ENCODE data around the gene PAK1IP1.
A peak's percentile ranks its signal among the peaks of the same experiment; 100 is the strongest.
"Not testable (repeated sequence)": the region's sequence is repeated elsewhere in the genome, so short reads cannot be mapped to it uniquely, and the experiment has no call there.

PAK1IP1 gene, protein sequence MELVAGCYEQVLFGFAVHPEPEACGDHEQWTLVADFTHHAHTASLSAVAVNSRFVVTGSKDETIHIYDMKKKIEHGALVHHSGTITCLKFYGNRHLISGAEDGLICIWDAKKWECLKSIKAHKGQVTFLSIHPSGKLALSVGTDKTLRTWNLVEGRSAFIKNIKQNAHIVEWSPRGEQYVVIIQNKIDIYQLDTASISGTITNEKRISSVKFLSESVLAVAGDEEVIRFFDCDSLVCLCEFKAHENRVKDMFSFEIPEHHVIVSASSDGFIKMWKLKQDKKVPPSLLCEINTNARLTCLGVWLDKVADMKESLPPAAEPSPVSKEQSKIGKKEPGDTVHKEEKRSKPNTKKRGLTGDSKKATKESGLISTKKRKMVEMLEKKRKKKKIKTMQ

GRCh38 chr6:10694302-10695085 is at the start of gene PAK1IP1, which contains the start of gene C6orf52:
PAK1IP1 (plus strand) TSS chr6:10694972; CDS start chr6:10694986, 14 bp downstream.
C6orf52 (minus strand) TSS chr6:10694616; CDS start chr6:10687550, 7,066 bp downstream.
- peak; percentile 93 for DNase-seq

DNA sequence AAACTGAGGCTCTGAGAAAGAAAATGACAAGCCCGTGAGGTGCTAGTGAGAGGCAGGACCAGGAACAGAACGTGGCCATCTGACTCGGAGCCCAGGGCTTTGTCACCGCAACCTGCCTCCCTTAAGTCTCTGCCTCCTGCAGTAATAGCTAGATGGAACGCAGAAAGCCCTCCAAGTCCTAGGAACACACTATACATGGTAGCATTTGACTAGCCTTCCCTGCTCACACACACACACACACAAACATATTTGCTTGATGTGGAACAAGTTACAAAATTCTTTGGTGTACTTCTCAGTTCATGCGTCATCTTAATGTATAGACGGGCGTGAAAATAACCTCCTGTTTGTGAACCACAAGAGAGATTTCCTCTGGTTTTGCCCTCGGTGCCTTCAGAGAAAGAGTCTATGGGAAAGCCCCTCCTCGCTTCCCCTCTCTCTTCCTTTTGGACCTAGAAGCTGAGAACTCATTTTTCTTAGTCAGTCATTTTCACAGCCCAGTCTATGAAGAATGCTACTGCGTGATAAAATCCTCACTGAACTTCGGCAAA is 39.2 kb upstream of the PAK1IP1 start:
- no peak for DNase-seq

GRCh38 chr6:10658910-10659698 is 35.7 kb upstream of the PAK1IP1 start:
- DNase-seq, result no peak

- no peak for DNase-seq
Measured at GRCh38 chr6:10659699-10660348, 34.9 kb upstream of the PAK1IP1 start.

DNA sequence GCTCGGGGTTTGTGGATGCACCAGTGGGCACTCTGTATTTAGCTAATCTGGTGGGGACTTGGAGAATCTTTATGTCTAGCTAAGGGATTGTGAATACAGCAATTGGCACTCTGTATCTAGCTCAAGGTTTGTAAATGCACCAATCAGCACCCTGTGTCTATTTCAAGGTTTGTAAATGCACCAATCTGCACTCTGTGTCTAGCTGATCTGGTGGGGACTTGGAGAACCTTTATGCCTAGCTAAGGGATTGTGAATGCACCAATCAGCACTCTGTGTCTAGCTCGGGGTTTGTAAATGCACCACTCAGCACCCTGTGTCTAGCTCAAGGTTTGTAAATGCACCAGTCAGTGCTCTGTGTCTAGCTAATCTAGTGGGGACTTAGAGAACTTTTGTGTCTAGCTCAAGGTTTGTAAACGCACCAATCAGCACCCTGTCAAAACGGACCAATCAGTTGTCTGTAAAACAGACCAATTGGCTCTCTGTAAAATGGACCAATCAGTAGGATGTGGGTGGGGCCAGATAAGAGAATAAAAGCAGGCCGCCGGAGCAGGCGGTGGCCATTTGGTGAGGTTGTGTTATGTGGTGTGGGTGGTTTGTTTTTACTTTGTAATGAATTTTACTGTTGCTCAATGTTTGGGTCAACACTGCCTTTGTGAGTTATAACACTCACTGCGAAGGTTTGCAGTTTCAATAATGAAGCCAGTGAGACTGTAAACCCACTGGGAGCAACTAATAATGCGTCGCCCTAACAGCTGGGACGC is 34.2 kb upstream of the PAK1IP1 start:
- DNase-seq, result not testable (repeated sequence)

DNA sequence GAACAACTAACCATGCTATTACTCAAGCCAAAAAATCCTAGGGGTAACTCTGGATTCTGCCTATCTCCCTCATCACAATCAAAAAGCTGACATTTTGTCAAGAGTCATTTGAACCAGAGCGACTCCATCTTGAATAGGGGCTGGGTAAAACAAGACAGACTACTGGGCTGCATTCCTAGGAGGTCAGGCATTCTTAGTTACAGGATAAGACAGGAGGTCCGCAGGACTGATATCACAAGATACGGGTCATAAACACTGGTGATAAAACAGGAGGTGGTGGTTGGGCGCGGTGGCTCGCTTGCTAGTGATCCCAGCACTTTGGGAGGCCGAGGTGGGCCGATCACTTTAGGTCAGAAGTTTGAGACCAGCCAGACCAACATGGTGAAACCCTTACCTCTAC is 32.6 kb upstream of the PAK1IP1 start:
- no peak for DNase-seq

GRCh38 chr6:10662742-10663141 is 32.0 kb upstream of the PAK1IP1 start:
- no peak for DNase-seq

DNA sequence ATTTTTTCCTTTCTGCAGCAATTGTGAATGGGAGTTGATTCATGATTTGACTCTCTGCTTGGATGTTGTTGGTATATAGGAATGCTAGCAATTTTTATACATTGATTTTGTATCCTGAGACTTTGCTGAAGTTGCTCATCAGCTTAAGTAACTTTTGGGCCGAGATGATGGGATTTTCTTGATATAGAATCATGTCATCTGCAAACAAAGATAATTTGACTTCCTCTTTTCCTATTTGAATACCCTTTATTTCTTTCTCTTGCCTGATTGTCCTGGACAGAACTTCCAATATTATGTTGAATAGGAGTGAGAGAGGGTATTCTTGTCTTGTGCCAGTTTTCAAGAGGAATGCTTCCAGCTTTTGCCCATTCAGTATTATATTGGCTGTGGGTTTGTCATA is 29.2 kb upstream of the PAK1IP1 start:
- not testable (repeated sequence) for DNase-seq

- DNase-seq, result no peak
Measured at GRCh38 chr6:10668126-10668917, 26.4 kb upstream of the PAK1IP1 start.

DNA sequence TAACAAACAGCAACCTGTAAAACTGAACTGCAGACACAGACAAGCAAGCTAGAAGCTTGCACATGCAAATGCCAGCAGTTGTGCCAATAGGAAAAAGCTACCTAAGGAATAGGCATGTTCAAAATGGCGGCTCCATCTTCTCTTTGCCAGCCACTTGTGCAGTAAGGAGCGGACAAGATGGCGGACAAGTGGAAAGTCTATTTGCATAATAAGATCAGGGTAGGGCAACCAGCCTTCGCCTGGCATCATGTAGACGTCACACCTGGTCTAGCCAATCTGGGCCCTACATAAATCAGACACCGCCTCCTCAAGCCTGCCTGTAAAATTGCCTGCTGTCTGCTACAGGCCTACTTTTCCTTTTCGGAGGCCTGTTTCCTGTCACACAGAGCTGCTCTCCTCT is 18.4 kb upstream of the PAK1IP1 start:
- DNase-seq, result no peak

GRCh38 chr6:10678456-10678855 is 16.3 kb upstream of the PAK1IP1 start:
- DNase-seq, result no peak

- no peak for DNase-seq
Measured at GRCh38 chr6:10681795-10682194, 13.0 kb upstream of the PAK1IP1 start.

GRCh38 chr6:10682355-10682988 is 12.3 kb upstream of the PAK1IP1 start:
- no peak for DNase-seq

- DNase-seq, result no peak
Measured at GRCh38 chr6:10684618-10685017, 10.2 kb upstream of the PAK1IP1 start.

DNA sequence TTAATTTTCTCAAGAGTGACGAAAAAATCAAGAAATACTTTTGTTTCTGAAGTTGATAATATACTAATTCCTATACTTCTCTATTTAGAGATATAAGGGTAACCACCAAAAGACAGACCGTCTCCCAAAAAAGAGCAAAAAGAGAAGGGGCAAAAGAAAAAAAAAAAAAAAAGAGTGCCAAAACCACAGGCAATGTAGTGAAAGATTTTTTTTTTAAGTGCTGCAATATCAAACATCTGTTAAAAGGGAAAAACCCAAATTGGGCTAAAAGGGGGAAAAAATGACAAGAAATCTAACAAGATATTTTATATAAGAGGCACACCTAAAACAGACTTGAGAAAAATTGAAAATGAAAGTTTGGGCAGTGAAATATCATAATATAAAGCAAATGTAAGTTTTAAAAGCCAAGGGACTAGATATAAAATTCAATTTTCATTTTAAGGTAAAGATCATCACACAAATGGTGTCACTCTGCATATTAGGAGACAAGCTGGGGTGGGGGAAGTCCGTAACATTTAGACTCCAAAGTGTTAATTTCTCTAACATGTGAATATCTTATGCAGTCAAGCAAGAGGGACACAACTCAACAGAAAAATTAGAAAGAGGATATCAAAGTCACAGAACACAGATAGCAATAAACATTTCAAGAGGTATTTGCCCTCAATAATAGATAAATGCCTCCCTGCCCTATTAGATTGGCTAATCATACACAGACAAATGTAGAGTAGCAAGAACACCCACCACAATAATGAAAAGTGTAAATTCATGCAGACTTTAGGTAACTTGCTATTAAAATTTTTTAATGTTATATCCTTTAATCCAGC is 9.5 kb upstream of the PAK1IP1 start:
- no peak for DNase-seq

- no peak for DNase-seq
Measured at GRCh38 chr6:10686901-10687300, 7.9 kb upstream of the PAK1IP1 start.

- no peak for DNase-seq
Measured at GRCh38 chr6:10687582-10687981, 7.2 kb upstream of the PAK1IP1 start.

DNA sequence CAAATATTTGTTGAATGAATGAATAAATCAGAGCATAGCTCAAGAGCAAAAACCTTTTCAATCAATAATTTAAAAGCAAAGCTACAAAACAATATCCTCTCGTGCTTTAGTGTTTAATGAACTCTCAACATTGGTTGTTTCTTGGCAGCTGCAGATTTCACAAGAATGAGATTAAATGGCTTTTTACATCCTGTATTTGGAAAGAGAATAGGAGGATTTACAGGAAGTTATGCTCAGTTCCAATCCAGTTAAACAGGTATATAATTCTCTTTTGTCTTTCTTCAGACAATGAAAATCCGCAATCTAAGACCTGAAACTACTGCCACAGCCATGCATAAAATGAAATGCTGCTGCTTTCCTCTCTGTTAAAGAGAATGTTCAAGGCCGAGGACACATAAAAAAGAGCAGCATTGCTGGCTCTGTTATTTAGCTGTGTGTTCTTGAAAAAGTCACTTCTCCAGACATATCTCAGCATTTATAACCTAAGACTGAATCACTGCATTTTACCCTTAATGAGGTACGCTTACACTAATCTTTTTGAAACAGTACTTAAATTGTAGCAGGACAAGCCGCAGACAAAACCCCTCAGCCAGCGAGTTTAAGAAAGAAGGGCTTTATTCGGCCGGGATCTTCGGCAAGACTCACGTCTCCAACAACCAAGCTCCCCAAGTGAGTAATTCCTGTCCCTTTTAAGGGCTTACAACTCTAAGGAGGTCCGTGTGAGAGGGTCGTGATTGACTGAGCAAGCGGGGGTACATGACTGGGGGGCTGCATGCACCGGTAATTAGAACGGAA is 3.9 kb upstream of the PAK1IP1 start:
- no peak for DNase-seq
